Measurements from ENCODE around the gene C12orf57. TPM values are rescaled to one million over a fixed set of nuclear protein-coding genes. Genes with fewer than 3 reads are reported as not detected.

Gene C12orf57
- total and polyA plus RNA-seq, 2 of the 13 experiments (the other 11 are each of a cell fraction or from before 2014, with no cell fraction given) = 84.0 to 287 TPM

DNA sequence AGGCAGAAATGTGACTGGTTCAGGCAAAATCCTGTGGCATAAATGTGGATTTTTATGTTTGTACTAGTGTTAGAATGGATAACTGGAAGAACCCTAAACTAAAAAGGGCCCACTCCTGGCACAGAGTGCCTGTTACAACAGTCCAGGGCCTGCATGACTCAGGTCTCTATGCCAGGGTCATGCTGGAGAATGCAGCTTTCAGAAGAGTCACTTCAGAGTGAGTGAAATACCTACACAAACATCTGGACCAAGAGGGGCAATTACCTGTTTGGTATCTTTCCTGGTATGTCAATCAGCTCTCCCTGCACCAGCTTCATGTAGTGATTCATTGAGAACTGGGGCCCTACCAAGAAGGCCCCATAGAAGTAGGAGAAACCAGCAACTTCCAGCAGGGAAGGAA is 36.9 kb downstream of the C12orf57 start (continued):
- TF ChIP-seq, protein P1, sequence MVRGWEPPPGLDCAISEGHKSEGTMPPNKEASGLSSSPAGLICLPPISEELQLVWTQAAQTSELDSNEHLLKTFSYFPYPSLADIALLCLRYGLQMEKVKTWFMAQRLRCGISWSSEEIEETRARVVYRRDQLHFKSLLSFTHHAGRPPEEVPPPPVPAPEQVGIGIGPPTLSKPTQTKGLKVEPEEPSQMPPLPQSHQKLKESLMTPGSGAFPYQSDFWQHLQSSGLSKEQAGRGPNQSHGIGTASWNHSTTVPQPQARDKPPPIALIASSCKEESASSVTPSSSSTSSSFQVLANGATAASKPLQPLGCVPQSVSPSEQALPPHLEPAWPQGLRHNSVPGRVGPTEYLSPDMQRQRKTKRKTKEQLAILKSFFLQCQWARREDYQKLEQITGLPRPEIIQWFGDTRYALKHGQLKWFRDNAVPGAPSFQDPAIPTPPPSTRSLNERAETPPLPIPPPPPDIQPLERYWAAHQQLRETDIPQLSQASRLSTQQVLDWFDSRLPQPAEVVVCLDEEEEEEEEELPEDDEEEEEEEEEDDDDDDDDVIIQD (CRISPR knock-in tag; IDR thresholded peaks at IDR 0.05; ENCODE audit: low read depth) = 0 out of 2 replicates have a peak, but pooled peaks have one; percentile 0
- TF ChIP-seq SMC3 (IDR thresholded peaks at IDR 0.05; ENCODE audit: low read length) (no peak), TBL1XR1 (IDR thresholded peaks at IDR 0.05; ENCODE audit: borderline replicate concordance, low read length, partially characterized antibody) (no peak), ZSCAN31 (CRISPR knock-in tag; IDR thresholded peaks at IDR 0.05; ENCODE audit: low read depth) (no peak), CHD4 (IDR thresholded peaks at IDR 0.05; ENCODE audit: borderline replicate concordance, low read length) (0 out of 2 replicates have a peak, but pooled peaks have one; percentile 60), RNF2 (conservative IDR thresholded peaks at IDR 0.05; ENCODE audit: low read depth) (no peak), FOSL2 (CRISPR knock-in tag; IDR thresholded peaks at IDR 0.05) (peak; percentile 65), ZNF160 (CRISPR knock-in tag; IDR thresholded peaks at IDR 0.05) (no peak), ZNF660 (CRISPR knock-in tag; IDR thresholded peaks at IDR 0.05; ENCODE audit: borderline replicate concordance, low read depth) (no peak), ZFP90 (CRISPR knock-in tag; IDR thresholded peaks at IDR 0.05; ENCODE audit: borderline replicate concordance) (no peak), ZNF652 (CRISPR knock-in tag; IDR thresholded peaks at IDR 0.05; ENCODE audit: borderline replicate concordance, low read depth) (no peak), NFE2L2 (IDR thresholded peaks at IDR 0.05; ENCODE audit: low read length) (peak; percentile 36; the same call in 1 of the 2 replicates)
- TF ChIP-seq, protein P2, sequence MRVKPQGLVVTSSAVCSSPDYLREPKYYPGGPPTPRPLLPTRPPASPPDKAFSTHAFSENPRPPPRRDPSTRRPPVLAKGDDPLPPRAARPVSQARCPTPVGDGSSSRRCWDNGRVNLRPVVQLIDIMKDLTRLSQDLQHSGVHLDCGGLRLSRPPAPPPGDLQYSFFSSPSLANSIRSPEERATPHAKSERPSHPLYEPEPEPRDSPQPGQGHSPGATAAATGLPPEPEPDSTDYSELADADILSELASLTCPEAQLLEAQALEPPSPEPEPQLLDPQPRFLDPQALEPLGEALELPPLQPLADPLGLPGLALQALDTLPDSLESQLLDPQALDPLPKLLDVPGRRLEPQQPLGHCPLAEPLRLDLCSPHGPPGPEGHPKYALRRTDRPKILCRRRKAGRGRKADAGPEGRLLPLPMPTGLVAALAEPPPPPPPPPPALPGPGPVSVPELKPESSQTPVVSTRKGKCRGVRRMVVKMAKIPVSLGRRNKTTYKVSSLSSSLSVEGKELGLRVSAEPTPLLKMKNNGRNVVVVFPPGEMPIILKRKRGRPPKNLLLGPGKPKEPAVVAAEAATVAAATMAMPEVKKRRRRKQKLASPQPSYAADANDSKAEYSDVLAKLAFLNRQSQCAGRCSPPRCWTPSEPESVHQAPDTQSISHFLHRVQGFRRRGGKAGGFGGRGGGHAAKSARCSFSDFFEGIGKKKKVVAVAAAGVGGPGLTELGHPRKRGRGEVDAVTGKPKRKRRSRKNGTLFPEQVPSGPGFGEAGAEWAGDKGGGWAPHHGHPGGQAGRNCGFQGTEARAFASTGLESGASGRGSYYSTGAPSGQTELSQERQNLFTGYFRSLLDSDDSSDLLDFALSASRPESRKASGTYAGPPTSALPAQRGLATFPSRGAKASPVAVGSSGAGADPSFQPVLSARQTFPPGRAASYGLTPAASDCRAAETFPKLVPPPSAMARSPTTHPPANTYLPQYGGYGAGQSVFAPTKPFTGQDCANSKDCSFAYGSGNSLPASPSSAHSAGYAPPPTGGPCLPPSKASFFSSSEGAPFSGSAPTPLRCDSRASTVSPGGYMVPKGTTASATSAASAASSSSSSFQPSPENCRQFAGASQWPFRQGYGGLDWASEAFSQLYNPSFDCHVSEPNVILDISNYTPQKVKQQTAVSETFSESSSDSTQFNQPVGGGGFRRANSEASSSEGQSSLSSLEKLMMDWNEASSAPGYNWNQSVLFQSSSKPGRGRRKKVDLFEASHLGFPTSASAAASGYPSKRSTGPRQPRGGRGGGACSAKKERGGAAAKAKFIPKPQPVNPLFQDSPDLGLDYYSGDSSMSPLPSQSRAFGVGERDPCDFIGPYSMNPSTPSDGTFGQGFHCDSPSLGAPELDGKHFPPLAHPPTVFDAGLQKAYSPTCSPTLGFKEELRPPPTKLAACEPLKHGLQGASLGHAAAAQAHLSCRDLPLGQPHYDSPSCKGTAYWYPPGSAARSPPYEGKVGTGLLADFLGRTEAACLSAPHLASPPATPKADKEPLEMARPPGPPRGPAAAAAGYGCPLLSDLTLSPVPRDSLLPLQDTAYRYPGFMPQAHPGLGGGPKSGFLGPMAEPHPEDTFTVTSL (CRISPR knock-in tag; IDR thresholded peaks at IDR 0.05; ENCODE audit: borderline replicate concordance) = no peak
- TF ChIP-seq, protein P3, sequence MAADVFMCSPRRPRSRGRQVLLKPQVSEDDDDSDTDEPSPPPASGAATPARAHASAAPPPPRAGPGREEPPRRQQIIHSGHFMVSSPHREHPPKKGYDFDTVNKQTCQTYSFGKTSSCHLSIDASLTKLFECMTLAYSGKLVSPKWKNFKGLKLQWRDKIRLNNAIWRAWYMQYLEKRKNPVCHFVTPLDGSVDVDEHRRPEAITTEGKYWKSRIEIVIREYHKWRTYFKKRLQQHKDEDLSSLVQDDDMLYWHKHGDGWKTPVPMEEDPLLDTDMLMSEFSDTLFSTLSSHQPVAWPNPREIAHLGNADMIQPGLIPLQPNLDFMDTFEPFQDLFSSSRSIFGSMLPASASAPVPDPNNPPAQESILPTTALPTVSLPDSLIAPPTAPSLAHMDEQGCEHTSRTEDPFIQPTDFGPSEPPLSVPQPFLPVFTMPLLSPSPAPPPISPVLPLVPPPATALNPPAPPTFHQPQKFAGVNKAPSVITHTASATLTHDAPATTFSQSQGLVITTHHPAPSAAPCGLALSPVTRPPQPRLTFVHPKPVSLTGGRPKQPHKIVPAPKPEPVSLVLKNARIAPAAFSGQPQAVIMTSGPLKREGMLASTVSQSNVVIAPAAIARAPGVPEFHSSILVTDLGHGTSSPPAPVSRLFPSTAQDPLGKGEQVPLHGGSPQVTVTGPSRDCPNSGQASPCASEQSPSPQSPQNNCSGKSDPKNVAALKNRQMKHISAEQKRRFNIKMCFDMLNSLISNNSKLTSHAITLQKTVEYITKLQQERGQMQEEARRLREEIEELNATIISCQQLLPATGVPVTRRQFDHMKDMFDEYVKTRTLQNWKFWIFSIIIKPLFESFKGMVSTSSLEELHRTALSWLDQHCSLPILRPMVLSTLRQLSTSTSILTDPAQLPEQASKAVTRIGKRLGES (CRISPR knock-in tag; IDR thresholded peaks at IDR 0.05; ENCODE audit: borderline replicate concordance) = no peak
- TF ChIP-seq, protein P4, sequence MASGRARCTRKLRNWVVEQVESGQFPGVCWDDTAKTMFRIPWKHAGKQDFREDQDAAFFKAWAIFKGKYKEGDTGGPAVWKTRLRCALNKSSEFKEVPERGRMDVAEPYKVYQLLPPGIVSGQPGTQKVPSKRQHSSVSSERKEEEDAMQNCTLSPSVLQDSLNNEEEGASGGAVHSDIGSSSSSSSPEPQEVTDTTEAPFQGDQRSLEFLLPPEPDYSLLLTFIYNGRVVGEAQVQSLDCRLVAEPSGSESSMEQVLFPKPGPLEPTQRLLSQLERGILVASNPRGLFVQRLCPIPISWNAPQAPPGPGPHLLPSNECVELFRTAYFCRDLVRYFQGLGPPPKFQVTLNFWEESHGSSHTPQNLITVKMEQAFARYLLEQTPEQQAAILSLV (CRISPR knock-in tag; IDR thresholded peaks at IDR 0.05; ENCODE audit: borderline replicate concordance) = 0 out of 2 replicates have a peak, but pooled peaks have one; percentile 21
- TF ChIP-seq, protein P5, sequence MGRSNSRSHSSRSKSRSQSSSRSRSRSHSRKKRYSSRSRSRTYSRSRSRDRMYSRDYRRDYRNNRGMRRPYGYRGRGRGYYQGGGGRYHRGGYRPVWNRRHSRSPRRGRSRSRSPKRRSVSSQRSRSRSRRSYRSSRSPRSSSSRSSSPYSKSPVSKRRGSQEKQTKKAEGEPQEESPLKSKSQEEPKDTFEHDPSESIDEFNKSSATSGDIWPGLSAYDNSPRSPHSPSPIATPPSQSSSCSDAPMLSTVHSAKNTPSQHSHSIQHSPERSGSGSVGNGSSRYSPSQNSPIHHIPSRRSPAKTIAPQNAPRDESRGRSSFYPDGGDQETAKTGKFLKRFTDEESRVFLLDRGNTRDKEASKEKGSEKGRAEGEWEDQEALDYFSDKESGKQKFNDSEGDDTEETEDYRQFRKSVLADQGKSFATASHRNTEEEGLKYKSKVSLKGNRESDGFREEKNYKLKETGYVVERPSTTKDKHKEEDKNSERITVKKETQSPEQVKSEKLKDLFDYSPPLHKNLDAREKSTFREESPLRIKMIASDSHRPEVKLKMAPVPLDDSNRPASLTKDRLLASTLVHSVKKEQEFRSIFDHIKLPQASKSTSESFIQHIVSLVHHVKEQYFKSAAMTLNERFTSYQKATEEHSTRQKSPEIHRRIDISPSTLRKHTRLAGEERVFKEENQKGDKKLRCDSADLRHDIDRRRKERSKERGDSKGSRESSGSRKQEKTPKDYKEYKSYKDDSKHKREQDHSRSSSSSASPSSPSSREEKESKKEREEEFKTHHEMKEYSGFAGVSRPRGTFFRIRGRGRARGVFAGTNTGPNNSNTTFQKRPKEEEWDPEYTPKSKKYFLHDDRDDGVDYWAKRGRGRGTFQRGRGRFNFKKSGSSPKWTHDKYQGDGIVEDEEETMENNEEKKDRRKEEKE (IDR thresholded peaks at IDR 0.05) = no peak
